ENCODE measurements around the gene ZNF581.

Gene ZNF581

GRCh38 chr19:55600662-55601028 is 42.8 kb upstream of the ZNF581 start:
- Histone ChIP-seq H3K9me3 (ENCODE audit: severe bottlenecking) (no peaks in the 10 kb centered on the region), H3K27ac (ENCODE audit: poor library complexity, severe bottlenecking) (peak overlapping the region; percentile 83), H3K27me3 (ENCODE audit: insufficient read depth, poor library complexity, severe bottlenecking) (no peaks in the 10 kb centered on the region), H3K4me1 (ENCODE audit: insufficient read depth, poor library complexity, severe bottlenecking) (peaks cover 9% of the 10 kb centered on the region), H3K4me3 (ENCODE audit: severe bottlenecking) (peak overlapping the region; percentile 67), H3K36me3 (ENCODE audit: low read depth) (peaks cover 15% of the 10 kb centered on the region)
- DNase-seq (ENCODE audit: low spot score) (no peak), ATAC-seq (ENCODE audit: low read depth) (no peak)
- TF ChIP-seq CTCF (IDR thresholded peaks at IDR 0.05; ENCODE audit: poor library complexity, severe bottlenecking): no peak

- TF ChIP-seq CTCF (IDR thresholded peaks at IDR 0.05; ENCODE audit: poor library complexity, severe bottlenecking): no peak
- peak overlapping the region; percentile 67 for H3K4me3 ChIP-seq (ENCODE audit: severe bottlenecking)
- no peak for ATAC-seq (ENCODE audit: low read depth)
Measured at GRCh38 chr19:55601084-55601483, 42.4 kb upstream of the ZNF581 start.

GRCh38 chr19:55602104-55603001 is 41.1 kb upstream of the ZNF581 start:
- no peak for DNase-seq (ENCODE audit: low spot score)
- Histone ChIP-seq H3K27ac (ENCODE audit: poor library complexity, severe bottlenecking) (peak overlapping the region; percentile 83), H3K9me3 (ENCODE audit: severe bottlenecking) (no peaks in the 10 kb centered on the region), H3K4me3 (ENCODE audit: severe bottlenecking) (no peak overlapping the region), H3K36me3 (ENCODE audit: low read depth) (peaks cover 13% of the 10 kb centered on the region), H3K4me1 (ENCODE audit: insufficient read depth, poor library complexity, severe bottlenecking) (peaks cover 15% of the 10 kb centered on the region), H3K27me3 (ENCODE audit: insufficient read depth, poor library complexity, severe bottlenecking) (no peaks in the 10 kb centered on the region)
- no peak for TF ChIP-seq CTCF (IDR thresholded peaks at IDR 0.05; ENCODE audit: poor library complexity, severe bottlenecking)
- ATAC-seq (ENCODE audit: low read depth): no peak

More at GRCh38 chr19:55601084-55601483, 42.4 kb upstream of the ZNF581 start:
- H3K36me3 ChIP-seq (ENCODE audit: low read depth): peaks cover 12% of the 10 kb centered on the region; the same call in 1 of the 2 replicates
- peaks cover 9% of the 10 kb centered on the region for H3K4me1 ChIP-seq (ENCODE audit: insufficient read depth, poor library complexity, severe bottlenecking)
- H3K27ac ChIP-seq (ENCODE audit: poor library complexity, severe bottlenecking): peak overlapping the region; percentile 83
- H3K27me3 ChIP-seq (ENCODE audit: insufficient read depth, poor library complexity, severe bottlenecking): no peaks in the 10 kb centered on the region
- DNase-seq (ENCODE audit: low spot score): no peak
- no peaks in the 10 kb centered on the region for H3K9me3 ChIP-seq (ENCODE audit: severe bottlenecking)

- H3K4me1 ChIP-seq (ENCODE audit: insufficient read depth, poor library complexity, severe bottlenecking): peaks cover 15% of the 10 kb centered on the region
- H3K27ac ChIP-seq (ENCODE audit: poor library complexity, severe bottlenecking): peak overlapping the region; percentile 93
- ATAC-seq (ENCODE audit: low read depth): no peak
- no peaks in the 10 kb centered on the region for H3K9me3 ChIP-seq (ENCODE audit: severe bottlenecking)
- peaks cover 15% of the 10 kb centered on the region for H3K36me3 ChIP-seq (ENCODE audit: low read depth)
- no peak for DNase-seq (ENCODE audit: low spot score)
- H3K27me3 ChIP-seq (ENCODE audit: insufficient read depth, poor library complexity, severe bottlenecking): no peaks in the 10 kb centered on the region
- H3K4me3 ChIP-seq (ENCODE audit: severe bottlenecking): no peak overlapping the region
- TF ChIP-seq CTCF (IDR thresholded peaks at IDR 0.05; ENCODE audit: poor library complexity, severe bottlenecking): no peak
Measured at GRCh38 chr19:55603115-55603514, 40.3 kb upstream of the ZNF581 start.
